HG03025 (cell line): ENCODE measurements around the gene TC2N.
A peak's percentile ranks its signal among the peaks of the same experiment; 100 is the strongest.

ENCODE experiments used
- ATAC-seq: cut with Tn5 transposase; IDR thresholded peaks from one replicate; pipeline ENCODE4 v1.9.1; 2021; ENCODE audit warnings: mild to moderate bottlenecking, moderate library complexity; ENCODE audit not compliant: unreplicated experiment, low FRiP score

The TC2N gene

GRCh38 chr14:91890291-91890749 is 23.0 kb upstream of the TC2N start:
- no peak for ATAC-seq

- no peak for ATAC-seq
Measured at GRCh38 chr14:91889477-91890211, 22.3 kb upstream of the TC2N start.

DNA sequence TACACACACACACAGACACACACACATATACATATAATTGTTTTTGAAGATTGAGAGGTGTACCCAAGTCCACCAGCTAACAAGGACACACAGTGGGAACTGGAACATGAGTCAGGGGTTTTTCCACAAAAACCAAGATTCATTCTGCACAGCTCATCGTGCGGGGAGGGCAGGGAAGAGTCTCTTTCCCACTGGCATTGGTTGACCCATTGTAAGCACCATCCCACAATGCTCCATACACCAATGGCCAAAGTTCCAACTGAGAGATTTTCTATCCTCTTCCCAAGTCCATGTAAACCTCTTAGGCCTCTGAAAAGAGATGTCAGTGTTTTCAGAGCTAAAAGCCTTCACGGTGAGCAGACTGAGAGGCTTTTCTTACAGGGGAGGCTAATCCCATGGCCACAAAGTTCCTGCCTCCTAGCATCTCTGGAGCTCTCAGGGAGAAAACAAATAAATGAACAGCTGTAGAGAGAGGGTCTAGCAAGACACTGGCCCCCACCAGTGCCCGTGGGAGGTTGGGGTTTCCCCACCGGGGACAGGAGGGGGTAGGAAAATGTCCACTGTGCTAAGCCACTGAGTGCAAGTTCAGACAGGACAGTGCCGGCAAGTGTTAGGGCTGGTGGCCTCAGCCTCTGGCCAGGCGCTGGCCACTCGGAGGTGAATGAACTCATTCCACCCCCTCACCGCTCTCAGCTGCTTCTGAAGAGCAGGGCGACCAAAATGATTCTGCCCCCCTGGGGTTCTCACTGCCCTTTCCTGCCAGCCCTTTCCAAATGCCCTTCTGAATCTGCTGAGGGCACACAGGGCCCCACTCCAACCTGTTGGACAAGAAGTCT is 21.5 kb upstream of the TC2N start:
- no peak for ATAC-seq

DNA sequence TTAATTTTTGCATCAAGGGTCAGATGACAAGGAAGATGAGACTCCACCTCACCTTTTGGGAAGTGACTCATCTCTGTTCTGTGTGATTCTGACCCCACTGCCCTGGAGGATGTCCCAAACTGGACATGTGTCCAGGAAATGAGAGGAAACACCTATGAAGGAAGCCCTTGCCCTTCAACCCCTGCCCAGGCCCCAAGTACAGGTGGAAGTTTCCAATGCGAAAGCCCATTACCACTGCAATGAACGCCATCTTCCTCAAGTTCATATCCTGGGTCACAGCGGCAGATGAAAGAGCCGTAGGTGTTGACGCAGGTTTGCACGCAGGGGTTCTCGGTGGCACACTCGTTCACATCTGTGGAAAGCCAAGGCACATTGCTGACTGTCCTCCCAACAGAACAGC is 19.6 kb upstream of the TC2N start:
- ATAC-seq: no peak

DNA sequence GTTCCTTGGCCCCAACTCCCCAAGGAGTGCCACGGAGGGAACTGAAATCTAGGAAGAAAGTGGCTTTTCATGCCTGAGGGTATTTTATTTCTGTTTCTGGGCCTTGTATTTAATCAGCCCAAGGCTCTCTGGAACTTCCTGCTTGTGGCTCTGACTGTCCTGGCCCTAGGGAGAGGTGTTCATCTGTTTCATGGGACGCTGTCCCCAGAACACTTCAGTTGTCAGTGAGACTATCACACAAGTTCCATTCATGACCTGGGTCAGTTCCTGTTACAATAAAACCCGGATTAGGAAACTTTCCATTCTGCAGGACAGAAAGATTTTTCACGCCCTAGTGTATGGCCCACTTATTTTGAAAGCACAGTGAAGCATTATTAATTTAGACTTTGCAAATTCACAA is 18.5 kb upstream of the TC2N start:
- ATAC-seq: no peak

DNA sequence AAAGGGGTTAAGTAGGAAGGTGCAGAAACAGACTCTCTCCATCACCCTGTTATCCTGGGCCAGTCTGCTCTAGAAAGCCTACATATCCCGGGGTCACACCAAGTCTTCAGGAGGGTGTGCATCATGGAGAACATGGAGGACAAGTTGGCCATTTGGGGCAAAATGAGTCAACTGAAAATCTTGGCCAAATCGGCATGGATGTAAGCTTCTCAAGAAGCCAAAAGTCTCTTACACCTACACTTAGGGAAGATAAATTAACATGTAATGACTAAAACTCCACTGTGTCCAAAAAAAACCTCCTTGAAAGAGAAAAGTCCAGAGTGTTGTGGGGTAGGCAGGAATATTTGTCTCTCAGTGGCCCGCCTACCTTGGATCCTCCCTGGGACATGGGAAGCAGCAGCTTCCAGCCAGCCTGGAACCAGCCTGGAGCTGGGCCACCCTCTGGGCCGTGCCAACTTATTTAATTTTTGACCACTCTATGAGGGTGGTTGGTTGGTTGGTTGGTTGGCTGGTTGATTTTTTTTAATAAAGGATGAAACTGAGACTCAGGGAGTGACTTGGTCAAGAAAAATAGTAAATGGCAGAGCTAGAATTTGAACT is 17.9 kb upstream of the TC2N start:
- no peak for ATAC-seq

GRCh38 chr14:91884664-91885063 is 17.3 kb upstream of the TC2N start:
- ATAC-seq: no peak

DNA sequence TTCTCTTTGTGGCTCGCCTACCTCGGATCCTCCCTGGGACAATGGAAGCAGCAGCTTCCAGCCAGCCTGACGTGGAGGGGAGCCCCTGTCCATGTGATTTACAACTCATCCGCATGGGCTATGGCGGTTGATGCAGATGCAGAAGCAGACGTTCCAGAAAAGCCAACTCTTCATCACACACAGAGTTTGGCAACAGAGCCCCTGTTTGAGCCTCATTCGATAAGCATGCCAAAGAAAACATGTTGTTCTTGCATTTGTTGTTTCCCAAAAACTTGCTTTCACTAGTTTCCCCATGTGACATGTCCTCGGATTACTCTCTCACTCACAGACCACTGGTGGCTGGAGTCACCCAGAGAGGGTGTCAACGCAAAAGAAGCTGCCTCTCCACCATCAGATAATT is 16.4 kb upstream of the TC2N start:
- ATAC-seq: no peak

DNA sequence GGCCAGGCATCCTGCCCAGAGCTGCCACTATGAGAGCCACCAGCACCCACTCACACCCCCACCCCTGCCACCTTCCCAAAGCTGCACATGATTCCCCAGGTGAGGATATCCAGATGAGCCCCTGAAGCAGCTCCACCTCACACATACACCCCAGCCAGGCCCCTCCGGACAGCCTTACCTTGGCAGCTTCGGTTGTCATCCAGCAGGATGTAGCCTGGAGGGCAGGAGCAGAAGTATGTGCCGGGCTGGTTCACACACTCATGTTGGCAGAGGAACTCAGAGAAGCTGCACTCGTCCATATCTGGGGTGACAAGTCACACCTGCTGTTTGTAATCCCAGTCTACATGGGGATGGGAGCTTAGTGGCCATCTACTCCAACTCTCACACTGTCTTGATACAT is 15.4 kb upstream of the TC2N start:
- ATAC-seq: no peak

DNA sequence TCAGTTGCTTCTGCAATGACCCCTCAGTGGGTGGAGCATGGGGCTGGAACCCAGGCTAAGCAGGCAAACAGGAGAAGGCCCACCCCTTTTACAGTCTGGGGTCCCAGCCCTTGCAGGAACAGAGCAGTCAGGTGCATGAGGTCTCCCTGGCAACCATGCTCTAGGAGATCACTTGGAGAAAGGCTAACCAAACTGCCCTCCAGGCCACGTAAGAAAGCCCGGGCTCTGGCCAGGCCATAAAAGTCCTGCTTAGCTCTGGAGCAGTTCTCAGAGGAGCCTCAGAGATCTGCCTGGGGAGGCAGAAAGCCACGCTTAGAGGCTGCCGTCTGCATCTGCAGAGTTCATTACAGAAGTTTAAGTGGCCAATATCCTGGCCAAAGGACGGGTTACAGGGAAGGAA is 15.0 kb upstream of the TC2N start:
- ATAC-seq: no peak

GRCh38 chr14:91879196-91879595 is 11.9 kb upstream of the TC2N start:
- ATAC-seq: no peak

GRCh38 chr14:91878274-91878673 is 10.9 kb upstream of the TC2N start:
- no peak for ATAC-seq

DNA sequence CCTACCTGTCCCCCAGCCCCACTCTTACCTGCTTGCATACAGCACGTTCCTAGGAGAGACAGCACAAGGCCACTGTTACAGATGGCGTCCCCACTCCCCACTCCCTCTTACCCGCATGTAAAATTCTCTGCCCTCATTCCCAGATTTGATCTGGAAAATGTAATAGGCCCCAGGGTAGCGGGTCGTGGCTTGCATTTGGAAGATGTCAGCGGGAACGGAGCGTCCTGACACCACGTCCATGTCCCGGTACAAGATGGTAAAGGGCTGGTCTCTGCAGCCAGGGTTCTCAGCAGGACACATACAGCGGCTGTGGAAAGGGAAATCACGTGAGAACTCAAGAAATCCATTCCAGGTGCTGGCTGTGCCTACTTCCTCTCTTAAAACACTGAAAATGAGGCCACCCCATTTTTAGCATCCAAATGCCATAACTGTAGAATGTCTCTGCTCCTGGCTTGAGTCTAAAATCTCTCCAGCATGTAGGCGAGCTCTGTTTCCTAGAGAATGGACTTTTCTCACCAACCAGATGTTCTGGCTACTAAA is 10.1 kb upstream of the TC2N start:
- ATAC-seq: no peak

DNA sequence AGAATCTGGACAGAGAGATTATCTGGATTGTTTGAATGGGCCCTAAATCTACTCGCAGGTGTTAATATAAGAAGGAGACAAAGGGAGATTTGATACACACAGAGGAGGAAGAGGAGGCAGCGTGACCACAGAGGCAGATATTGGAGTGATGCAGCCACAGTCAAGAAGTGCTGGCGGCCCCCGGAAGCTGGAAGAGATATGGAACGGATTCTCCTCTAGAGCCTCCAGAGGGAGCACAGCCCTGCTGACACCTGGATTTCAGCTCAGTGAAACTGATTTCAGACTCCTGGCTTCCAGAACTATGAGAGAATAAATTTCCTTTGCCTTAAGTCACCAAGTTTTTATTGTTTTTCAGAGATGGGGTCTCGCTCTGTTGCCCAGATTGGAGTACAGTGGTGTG is 9.2 kb upstream of the TC2N start:
- no peak for ATAC-seq

DNA sequence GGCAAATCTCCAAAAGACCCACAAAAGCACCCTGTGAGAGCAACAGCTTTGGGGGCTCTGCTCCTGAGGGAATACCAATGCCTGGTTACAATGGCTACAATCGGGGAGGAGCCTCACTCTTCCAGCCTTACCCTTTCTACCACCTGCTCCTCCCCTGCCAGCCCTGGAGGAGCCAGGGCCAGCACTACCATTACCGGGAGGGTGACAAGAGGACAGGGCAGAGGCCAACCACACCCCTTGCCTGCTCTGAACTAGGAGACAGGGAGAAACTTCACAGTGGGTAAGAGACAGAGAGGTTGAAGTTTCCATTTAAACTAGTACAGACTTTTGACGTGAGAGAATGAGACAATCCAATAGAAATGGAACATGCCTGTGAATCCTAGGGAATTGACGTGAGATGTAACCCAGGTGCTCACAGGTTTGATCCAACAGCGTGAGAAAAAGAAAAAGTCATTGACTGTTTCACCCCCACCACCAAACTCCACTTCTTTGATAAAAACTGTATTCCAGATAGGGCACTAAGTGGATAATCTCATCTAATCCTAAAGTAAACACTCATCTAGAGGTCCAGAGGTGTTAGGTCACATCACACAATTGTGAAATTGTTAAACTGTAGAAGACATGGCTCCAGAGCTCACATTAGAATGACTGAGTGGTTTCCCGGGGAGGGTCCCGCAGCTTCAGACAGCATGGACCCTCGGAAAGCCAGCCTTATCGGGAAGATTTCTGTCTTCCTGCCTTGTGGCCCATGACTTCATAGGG is 8.4 kb upstream of the TC2N start:
- no peak for ATAC-seq

DNA sequence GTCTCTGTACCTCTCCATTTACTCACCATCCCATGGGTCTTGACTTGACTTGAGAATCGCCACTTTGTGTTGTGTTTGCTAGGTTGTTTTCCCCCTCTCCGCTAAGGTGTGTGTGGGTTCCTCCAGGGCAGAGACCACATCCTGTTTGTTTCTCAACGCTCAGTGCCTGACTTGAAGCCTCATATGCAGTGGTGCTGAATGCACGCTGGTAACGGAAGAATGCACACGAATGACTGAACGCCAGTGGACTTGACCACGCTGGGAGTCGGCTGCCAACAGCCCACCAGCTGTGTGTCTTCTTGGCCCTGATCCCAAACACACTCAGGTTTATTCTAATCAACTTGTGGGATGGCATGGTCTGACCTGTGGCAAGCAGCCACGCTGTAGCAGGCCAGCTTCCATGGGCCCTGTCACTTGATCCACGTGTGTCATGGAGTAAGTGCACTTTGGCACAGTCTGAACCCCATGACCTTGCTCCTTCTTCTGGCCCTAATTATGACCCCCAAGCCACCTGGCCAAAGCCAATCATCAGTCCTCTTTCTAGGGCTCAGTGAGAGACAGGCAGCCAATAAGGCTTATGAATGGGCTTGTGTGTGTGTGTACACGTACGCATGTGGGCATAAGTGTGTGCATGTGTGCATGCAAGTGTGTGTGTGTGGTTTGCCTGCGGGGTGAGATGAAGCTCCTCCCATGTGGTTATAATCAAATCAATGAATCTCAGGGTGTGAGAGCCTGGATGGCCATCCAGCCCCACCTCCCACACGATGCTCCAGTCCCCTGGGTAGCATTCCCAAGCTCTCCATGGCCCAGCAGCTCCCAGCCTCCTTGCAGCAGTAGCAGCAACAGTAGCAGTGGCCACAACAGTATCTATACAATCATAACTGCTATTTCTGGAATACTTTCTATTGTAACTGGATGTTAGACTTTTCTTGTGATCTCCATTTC is 6.4 kb upstream of the TC2N start:
- ATAC-seq: peak; percentile 92

DNA sequence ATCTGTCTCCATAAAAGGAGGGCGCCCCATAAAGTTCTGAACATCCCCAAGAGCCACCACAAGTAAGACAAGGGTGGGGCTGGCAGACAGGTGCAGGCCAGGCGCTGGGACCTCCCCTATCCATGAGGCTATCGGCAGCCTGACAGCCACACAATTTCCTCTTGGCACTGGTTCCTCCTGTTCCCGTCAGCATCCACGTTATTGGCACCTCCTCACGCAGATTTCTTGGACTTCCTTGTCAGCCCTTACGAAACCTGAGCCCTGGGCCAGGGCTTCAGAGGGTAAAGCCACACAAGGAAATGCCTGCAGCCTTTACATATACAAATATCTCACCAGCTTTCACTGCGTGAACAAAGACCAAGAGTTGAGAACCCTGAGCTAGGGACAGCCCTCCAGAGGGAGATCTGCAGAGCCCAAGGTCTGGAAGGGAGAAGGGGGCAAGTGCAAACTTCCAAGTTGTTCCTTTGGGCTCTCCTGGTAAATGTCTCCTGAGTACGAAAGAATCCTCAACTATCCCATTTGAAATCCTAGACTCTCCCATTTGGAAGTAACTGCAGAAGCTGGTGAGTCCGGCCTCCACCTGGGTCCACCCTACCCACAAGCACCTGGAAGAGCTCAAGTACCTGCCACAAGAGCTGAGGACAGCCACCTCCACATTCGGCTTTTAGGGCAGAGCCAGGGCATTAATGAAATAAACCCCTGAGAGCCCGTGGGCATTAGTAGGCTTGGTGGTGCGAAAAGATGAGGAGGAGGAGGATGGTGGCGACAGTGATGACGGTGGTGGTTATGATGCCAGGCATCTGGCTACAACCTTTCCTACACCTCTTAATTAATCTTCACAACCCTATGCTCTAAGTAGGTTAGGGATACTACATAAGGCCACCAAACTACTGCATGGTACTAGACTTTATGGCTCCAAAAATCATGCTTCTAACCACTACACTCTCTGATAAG is 5.5 kb upstream of the TC2N start:
- no peak for ATAC-seq

DNA sequence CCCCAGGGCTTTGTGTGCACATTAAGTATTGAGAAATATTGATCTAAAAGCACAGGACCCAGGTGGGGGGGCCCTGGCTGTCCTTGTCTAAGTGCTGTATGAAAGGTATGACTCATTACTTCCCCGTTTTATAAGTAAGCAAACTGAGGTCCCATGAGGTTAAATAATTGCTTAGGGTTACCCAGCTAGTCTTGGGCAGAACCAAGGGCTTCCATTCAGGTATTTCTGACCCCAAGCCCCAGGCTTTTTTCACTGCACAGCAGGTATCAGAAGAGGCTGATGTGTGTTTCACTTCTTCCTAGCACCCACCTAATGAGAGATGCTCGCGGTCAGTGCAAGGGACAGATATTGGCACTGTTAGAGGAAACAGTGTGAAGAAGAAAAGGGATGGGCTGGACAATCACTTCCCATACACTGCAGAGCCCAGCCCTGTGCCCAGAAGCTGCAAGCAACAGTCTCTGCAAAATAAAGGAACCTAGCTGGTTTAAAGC is 4.7 kb upstream of the TC2N start:
- ATAC-seq: no peak
